ENCODE data around the gene ZNF526. TPM values are rescaled to one million over a fixed set of nuclear protein-coding genes. Genes with fewer than 3 reads are reported as not detected.
A peak's percentile ranks its signal among the peaks of the same experiment; 100 is the strongest.

ZNF526 gene
- total RNA-seq, 2 experiments from 2014 or later, result 5.0 to 6.2 TPM

DNA sequence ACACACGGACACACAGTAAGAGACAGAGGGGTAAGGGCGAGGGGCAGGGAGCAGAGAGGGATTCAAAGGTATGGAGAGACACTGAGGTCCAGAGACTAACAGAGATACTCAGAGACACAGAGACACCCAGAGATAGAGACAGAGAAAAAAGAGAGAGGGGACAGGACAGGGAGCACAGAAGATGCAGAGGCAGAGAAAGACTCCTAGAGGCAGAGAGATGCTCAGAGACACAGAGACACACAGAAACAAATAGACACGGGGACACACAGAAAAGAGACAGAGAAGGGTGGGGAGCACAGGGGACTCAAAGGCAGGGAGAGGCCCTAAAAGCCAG, 42.5 kb upstream of the ZNF526 start:
- peaks cover 30% of the 10 kb centered on the region for H3K4me1 Mint-ChIP-seq (ENCODE audit: low read depth)
- no peak for TF ChIP-seq CTCF (IDR thresholded peaks at IDR 0.05)
- Histone ChIP-seq H3K4me1 (ENCODE audit: insufficient read depth, low read length) (peaks cover 35% of the 10 kb centered on the region), H3K4me3 (ENCODE audit: low read length) (no peak overlapping the region), H3K27me3 (ENCODE audit: control insufficient read depth in 1 of 2, insufficient read depth in 2 of 2, low read length in 2 of 2) (peaks cover 36 to 37% of the 10 kb centered on the region in 2 experiments), H3K36me3 (ENCODE audit: insufficient read depth, low read length) (no peaks in the 10 kb centered on the region), H3K27ac (ENCODE audit: low read depth in 1 of 2, low read length in 2 of 2) (no peak overlapping the region), H3K9me3 (ENCODE audit: control insufficient read depth in 1 of 2, insufficient read depth in 1 of 2, low read length in 2 of 2) (no peaks in the 10 kb centered on the region)
- H3K4me3 Mint-ChIP-seq, result no peak overlapping the region
- H3K27ac Mint-ChIP-seq, result no peak overlapping the region
- H3K9me3 Mint-ChIP-seq, result no peaks in the 10 kb centered on the region
- POLR2A ChIA-PET, result interaction anchor here (1.1 to 2.5 kb wide), 5 partner anchors 8 to 65 kb away, joined by 3 to 19 read pairs (median 11); partner anchors contain the start of gene GSK3A
- no peaks in the 10 kb centered on the region for H3K36me3 Mint-ChIP-seq (ENCODE audit: low read depth)
- peaks cover 35% of the 10 kb centered on the region for H3K27me3 Mint-ChIP-seq
- ATAC-seq (ENCODE audit: poor library complexity) (no peak), DNase-seq (no peak)
- CTCF ChIA-PET, result interaction anchor here (1.1 to 2.7 kb wide), 10 partner anchors 8 to 263 kb away, joined by 3 to 9 read pairs (median 3); partner anchors contain the start of gene GSK3A
- intact Hi-C loops (cut with DNase I, micrococcal nuclease), result loop anchor here (5.0 kb wide), 1 partner anchor 40 kb away; the partner anchor contains the start of gene DEDD2 (in 2 of the 2)

DNA sequence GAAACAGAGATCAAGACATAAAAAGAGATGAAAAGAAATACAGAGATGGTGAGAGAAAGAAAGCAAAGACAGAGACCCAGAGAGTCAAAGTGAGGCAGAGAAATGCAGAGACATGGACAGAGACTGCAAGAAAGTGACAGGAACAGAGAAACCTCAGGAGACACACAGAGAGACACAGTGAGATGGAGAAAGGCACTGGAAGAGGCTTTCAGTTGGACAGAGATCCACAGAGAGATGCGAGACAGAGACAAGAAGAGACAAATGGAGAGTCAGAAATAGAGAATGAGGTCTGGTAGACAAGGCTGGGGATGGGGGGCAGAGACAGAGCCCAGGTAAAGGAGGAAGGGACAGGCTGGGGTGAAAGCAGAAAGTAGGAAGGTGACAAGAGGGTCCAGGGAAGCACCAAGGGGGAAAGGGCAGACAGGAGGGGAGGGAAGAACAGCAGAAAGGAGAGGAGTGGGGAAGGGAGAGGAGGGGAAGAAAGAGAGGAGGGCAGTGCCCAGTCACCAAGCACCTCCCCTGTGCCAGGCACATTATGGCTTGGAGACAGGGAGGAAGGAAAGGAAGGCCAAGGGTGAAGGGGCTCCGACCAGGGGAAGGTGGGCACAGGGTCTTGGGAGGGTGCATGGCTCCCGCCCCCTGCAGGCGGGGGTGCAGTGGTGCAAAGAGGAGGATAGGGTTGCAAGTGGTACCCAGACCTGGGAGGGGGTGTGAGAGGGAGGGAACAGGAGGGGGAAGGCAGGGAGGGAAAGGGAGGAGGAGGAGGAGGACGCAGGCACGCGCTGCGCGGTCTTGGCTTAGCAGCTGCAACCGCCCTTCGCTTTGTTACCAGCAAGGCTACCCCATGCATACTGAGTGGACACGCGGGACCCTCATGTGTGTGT, 41.1 kb upstream of the ZNF526 start:
- peak in 3 of 14 experiments; percentile 28 to 57 (median 55) for DNase-seq
- peak; percentile 24 for ATAC-seq (ENCODE audit: poor library complexity)
- no peak overlapping the region for H3K27ac Mint-ChIP-seq

More for the DNA sequence above, 41.1 kb upstream of the ZNF526 start:
- H3K9me3 Mint-ChIP-seq, result no peaks in the 10 kb centered on the region
- peaks cover 48% of the 10 kb centered on the region for H3K4me1 ChIP-seq (ENCODE audit: insufficient read depth, low read length)
- ChIA-PET CTCF (no interaction called here), POLR2A (no interaction called here)
- no peak overlapping the region for H3K4me3 Mint-ChIP-seq
- peaks cover 32% of the 10 kb centered on the region for H3K27me3 Mint-ChIP-seq
- no peaks in the 10 kb centered on the region for H3K36me3 ChIP-seq (ENCODE audit: insufficient read depth, low read length)
- H3K36me3 Mint-ChIP-seq (ENCODE audit: low read depth), result no peaks in the 10 kb centered on the region
- no peaks in the 10 kb centered on the region for H3K9me3 ChIP-seq (ENCODE audit: control insufficient read depth in 1 of 2, insufficient read depth in 1 of 2, low read length in 2 of 2)
- intact Hi-C loops (cut with DNase I, micrococcal nuclease), result loop anchor here (5.0 kb wide), 1 partner anchor 38 kb away; the partner anchor contains the start of gene DEDD2 (in 2 of the 2)
- H3K27me3 ChIP-seq (ENCODE audit: control insufficient read depth in 1 of 2, insufficient read depth in 2 of 2, low read length in 2 of 2), result peaks cover 36 to 37% of the 10 kb centered on the region in 2 experiments
- H3K4me1 Mint-ChIP-seq (ENCODE audit: low read depth), result peaks cover 41% of the 10 kb centered on the region
- peak; percentile 29 for TF ChIP-seq CTCF (IDR thresholded peaks at IDR 0.05)
- no peak overlapping the region for H3K27ac ChIP-seq (ENCODE audit: low read depth in 1 of 2, low read length in 2 of 2)
- H3K4me3 ChIP-seq (ENCODE audit: low read length), result no peak overlapping the region

All from CD4-positive, alpha-beta T cell (primary cell).